ENCODE data around the gene KCTD21. TPM values are rescaled to one million over a fixed set of nuclear protein-coding genes. Genes with fewer than 3 reads are reported as not detected.
A peak's percentile ranks its signal among the peaks of the same experiment; 100 is the strongest.

The KCTD21 gene
- total RNA-seq, 1 donor from 2014 or later = 0.90 TPM

GRCh38 chr11:78228467-78228866 lies 40.0 kb upstream of the KCTD21 start:
- Histone ChIP-seq H3F3A (ENCODE audit: low read depth) (no peaks in the 10 kb centered on the region), H3K79me2 (ENCODE audit: low read depth) (no peaks in the 10 kb centered on the region), H4K20me1 (ENCODE audit: low read depth) (no peaks in the 10 kb centered on the region), H3K27ac (no peak overlapping the region), H3K27me3 (no peaks in the 10 kb centered on the region), H3K4me2 (no peak overlapping the region), H2AFZ (replicated peaks) (no peak overlapping the region), H3K36me3 (no peaks in the 10 kb centered on the region), H3K9me3 (ENCODE audit: low read depth) (no peaks in the 10 kb centered on the region), H3K9ac (no peak overlapping the region), H3K4me1 (no peaks in the 10 kb centered on the region), H3K4me3 (no peak overlapping the region)
- Mint-ChIP-seq H3K4me1 (no peaks in the 10 kb centered on the region), H3K9me3 (no peaks in the 10 kb centered on the region), H3K27me3 (ENCODE audit: insufficient read depth, low read depth) (no peaks in the 10 kb centered on the region), H3K4me3 (no peak overlapping the region), H3K36me3 (peaks cover 14% of the 10 kb centered on the region), H3K27ac (no peak overlapping the region)
- DNase-seq (ENCODE audit: low spot score) = peak; percentile 69
- TF ChIP-seq EZH2phosphoT487 (IDR thresholded peaks at IDR 0.05) (no peak), EZH2 (IDR thresholded peaks at IDR 0.05) (no peak), CTCF (IDR thresholded peaks at IDR 0.05) (peak; percentile 69)

GRCh38 chr11:78227921-78228320 lies 39.5 kb upstream of the KCTD21 start:
- H3K36me3 ChIP-seq = no peaks in the 10 kb centered on the region
- H2AFZ ChIP-seq (replicated peaks) = no peak overlapping the region
- no peak overlapping the region for H3K27ac ChIP-seq
- H3K79me2 ChIP-seq (ENCODE audit: low read depth) = no peaks in the 10 kb centered on the region
- TF ChIP-seq CTCF (IDR thresholded peaks at IDR 0.05) (no peak), EZH2phosphoT487 (IDR thresholded peaks at IDR 0.05) (no peak), EZH2 (IDR thresholded peaks at IDR 0.05) (no peak)
- H3K4me2 ChIP-seq = no peak overlapping the region
- H3K9ac ChIP-seq = no peak overlapping the region
- no peaks in the 10 kb centered on the region for H3K9me3 ChIP-seq (ENCODE audit: low read depth)
- Mint-ChIP-seq H3K36me3 (peaks cover 15% of the 10 kb centered on the region), H3K4me3 (no peak overlapping the region), H3K27ac (no peak overlapping the region), H3K4me1 (no peaks in the 10 kb centered on the region), H3K9me3 (no peaks in the 10 kb centered on the region), H3K27me3 (ENCODE audit: insufficient read depth, low read depth) (no peaks in the 10 kb centered on the region)
- no peaks in the 10 kb centered on the region for H4K20me1 ChIP-seq (ENCODE audit: low read depth)
- H3K4me1 ChIP-seq = no peaks in the 10 kb centered on the region
- H3F3A ChIP-seq (ENCODE audit: low read depth) = no peaks in the 10 kb centered on the region
- H3K4me3 ChIP-seq = no peak overlapping the region
- H3K27me3 ChIP-seq = no peaks in the 10 kb centered on the region
- DNase-seq (ENCODE audit: low spot score) = no peak

- Histone ChIP-seq H3K79me2 (ENCODE audit: low read depth) (no peaks in the 10 kb centered on the region), H3K9ac (no peak overlapping the region), H3K27ac (no peak overlapping the region), H3K4me3 (no peak overlapping the region), H3F3A (ENCODE audit: low read depth) (no peaks in the 10 kb centered on the region), H4K20me1 (ENCODE audit: low read depth) (no peaks in the 10 kb centered on the region), H3K4me2 (no peak overlapping the region), H3K36me3 (no peaks in the 10 kb centered on the region), H3K4me1 (no peaks in the 10 kb centered on the region), H3K9me3 (ENCODE audit: low read depth) (no peaks in the 10 kb centered on the region), H3K27me3 (no peaks in the 10 kb centered on the region), H2AFZ (replicated peaks) (no peak overlapping the region)
- Mint-ChIP-seq H3K4me1 (no peaks in the 10 kb centered on the region), H3K36me3 (peaks cover 15% of the 10 kb centered on the region), H3K9me3 (no peaks in the 10 kb centered on the region), H3K27ac (no peak overlapping the region), H3K27me3 (ENCODE audit: insufficient read depth, low read depth) (no peaks in the 10 kb centered on the region), H3K4me3 (no peak overlapping the region)
- DNase-seq (ENCODE audit: low spot score) = no peak
- no peak for TF ChIP-seq EZH2 (IDR thresholded peaks at IDR 0.05)
- TF ChIP-seq EZH2phosphoT487 (IDR thresholded peaks at IDR 0.05) = no peak
- no peak for TF ChIP-seq CTCF (IDR thresholded peaks at IDR 0.05)
These were observed 38.6 kb upstream of the KCTD21 start for GRCh38 chr11:78226684-78227680.

Measured in neural progenitor cell (in vitro differentiated cells).